Mononuclear cell (primary cell): ENCODE results near the gene DAGLB. TPM values are rescaled to one million over a fixed set of nuclear protein-coding genes. Genes with fewer than 3 reads are reported as not detected.
"Not testable (repeated sequence)": the region's sequence is repeated elsewhere in the genome, so short reads cannot be mapped to it uniquely, and the experiment has no call there.

Source experiments
- H3K27me3 ChIP-seq: 2 replicates; pipeline ENCODE4 v1.6.0; 2011; ENCODE audit warnings: low read length, control low read depth; ENCODE audit not compliant: insufficient read depth
- H3K4me1 ChIP-seq: 2 replicates; pipeline ENCODE4 v1.5.1; 2011; ENCODE audit warnings: mild to moderate bottlenecking, low read length, control low read depth; ENCODE audit not compliant: insufficient read depth
- H3K4me3 ChIP-seq: 2 replicates; pipeline ENCODE4 v1.5.1; 2011; ENCODE audit warnings: mild to moderate bottlenecking, low read length, moderate library complexity
- H3K9me3 ChIP-seq: 2 replicates; pipeline ENCODE4 v1.5.1; 2011; ENCODE audit warnings: low read depth, mild to moderate bottlenecking, control low read depth, low read length
- total RNA-seq: library from RNA; depleted of rRNA; stranded (reverse); fragments of >200 nt; gene quantifications from one replicate; pipeline ENCODE4 v1.2.3, GENCODE V29; 2012

DAGLB gene
- total RNA-seq, 1 donor = 9.9 TPM

- Histone ChIP-seq H3K4me3 (no peak overlapping the region), H3K27me3 (no peaks in the 10 kb centered on the region), H3K4me1 (peaks cover 38% of the 10 kb centered on the region), H3K9me3 (no peaks in the 10 kb centered on the region)
These were observed 46.2 kb downstream of the DAGLB start for GRCh38 chr7:6401536-6401935.

GRCh38 chr7:6400243-6401105, 47.3 kb downstream of the DAGLB start:
- H3K4me1 ChIP-seq = peaks cover 49% of the 10 kb centered on the region
- H3K27me3 ChIP-seq, H3K4me3 ChIP-seq, H3K9me3 ChIP-seq: not testable (repeated sequence)

GRCh38 chr7:6399351-6399750, 48.4 kb downstream of the DAGLB start:
- H3K27me3 ChIP-seq = no peaks in the 10 kb centered on the region
- peaks cover 58% of the 10 kb centered on the region for H3K4me1 ChIP-seq
- H3K9me3 ChIP-seq = no peaks in the 10 kb centered on the region
- no peak overlapping the region for H3K4me3 ChIP-seq

GRCh38 chr7:6398943-6399342, 48.8 kb downstream of the DAGLB start:
- no peaks in the 10 kb centered on the region for H3K9me3 ChIP-seq
- H3K27me3 ChIP-seq = no peaks in the 10 kb centered on the region
- H3K4me1 ChIP-seq = peaks cover 62% of the 10 kb centered on the region
- no peak overlapping the region for H3K4me3 ChIP-seq

DNA sequence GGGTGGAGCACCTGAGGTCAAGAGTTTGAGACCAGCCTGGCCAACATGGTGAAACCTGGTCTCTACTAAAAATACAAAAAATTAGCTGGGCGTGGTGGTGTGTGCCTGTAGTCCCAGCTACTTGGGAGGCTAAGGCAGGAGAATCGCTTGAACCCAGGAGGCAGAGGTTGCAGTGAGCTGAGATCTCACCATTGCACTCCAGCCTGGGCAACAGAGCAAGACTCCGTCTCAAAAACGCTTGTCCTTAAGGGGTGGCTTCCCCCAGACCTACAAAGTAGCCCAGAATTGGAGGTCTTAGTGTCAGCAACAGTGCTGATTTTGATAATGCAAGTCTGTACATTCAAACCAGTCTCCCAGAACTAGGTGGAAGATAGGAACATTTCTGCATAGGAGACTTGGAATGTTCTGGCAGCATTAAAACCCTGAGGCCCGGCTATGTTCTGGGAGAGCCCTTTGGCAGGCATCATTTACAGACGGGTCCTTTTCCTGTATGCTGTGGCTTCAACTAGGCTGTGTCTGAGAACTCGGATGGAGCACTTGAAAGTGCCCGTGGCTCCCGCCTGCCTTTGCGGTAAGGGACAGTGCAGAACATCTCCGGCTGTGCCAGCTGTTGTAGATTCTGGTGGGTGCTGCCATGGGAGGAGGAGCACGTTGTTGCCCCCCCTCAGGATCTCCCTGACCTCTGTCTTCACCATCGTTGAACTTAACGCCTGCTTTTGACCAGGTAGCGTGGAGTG, 49.8 kb downstream of the DAGLB start:
- not testable (repeated sequence) for H3K27me3 ChIP-seq, H3K4me3 ChIP-seq, H3K9me3 ChIP-seq
- H3K4me1 ChIP-seq = peaks cover 72% of the 10 kb centered on the region

DNA sequence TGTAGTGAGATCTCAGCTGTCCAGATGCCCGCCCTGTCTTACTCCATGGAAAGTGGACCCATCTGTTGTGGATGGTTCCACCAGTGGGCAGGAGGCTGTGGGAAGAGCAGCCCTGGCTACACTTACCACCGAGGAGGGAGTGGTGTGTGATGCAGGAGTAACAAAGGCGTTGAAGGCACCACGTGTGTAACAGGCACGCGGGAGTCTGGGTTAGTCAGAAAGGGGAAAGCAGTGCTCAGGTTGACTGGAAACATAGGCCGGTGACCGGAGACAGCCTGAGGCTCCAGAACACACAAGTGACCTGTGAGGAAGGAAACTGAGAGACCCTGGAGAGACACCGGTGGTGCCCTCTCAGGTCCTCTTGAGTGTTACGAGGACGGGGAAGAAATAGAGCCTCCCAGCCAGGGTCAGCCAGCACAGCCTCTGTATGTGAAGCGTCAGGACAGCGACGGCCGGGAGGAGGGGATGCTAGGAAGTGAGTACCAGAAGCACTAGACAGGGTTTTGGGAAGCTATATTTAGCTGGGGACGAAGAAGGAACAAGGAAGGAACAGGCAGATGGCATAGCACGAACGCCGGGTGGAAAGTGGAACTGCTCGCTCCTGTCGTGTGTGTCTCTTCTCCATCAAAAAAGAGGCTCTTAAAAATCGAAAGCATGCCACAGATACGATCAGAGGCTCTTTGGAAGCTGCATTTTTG, 51.7 kb downstream of the DAGLB start:
- H3K4me1 ChIP-seq = peaks cover 76% of the 10 kb centered on the region
- H3K4me3 ChIP-seq = no peak overlapping the region
- no peaks in the 10 kb centered on the region for H3K9me3 ChIP-seq
- H3K27me3 ChIP-seq = no peaks in the 10 kb centered on the region

DNA sequence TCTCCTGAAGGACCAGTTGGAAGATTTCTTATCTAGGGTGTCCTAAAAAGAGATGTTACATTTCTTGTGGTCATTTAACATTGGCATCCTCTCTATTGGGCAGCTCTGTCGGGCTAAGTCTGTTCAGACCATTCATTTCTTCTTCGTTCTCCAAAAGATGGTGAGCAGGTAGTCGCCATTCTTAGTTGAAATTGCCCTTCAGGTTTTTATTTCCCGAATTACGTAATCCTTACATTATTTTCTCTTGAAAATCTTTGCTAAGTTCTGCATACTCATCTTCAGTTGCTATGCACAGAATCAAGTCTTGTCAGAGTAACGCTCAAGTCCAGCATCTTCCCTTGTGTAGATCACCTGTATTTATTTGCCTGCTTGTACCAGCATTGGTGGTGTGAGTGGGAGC, 53.6 kb downstream of the DAGLB start:
- Histone ChIP-seq H3K9me3 (no peaks in the 10 kb centered on the region), H3K4me3 (no peak overlapping the region), H3K4me1 (peaks cover 60% of the 10 kb centered on the region), H3K27me3 (no peaks in the 10 kb centered on the region)

DNA sequence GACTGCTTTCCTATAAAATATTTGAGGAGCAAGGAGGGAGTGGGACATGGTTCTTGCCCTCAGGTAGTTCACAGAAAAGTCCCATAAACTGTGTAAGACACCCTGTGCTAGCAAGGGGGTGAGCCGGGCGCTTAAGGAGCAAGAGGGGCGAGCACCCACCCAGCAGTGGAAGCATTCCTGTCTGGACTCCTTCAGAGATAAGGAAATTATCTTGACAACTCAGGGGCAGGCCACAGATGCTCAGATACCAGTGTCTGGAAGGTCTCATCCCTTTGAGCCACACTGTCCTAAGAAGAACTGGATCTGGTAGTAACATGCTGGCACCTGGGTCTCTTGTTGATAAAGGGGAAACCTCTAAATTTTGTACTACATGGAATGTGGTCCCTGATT, 54.1 kb downstream of the DAGLB start:
- no peaks in the 10 kb centered on the region for H3K27me3 ChIP-seq
- no peak overlapping the region for H3K4me3 ChIP-seq
- no peaks in the 10 kb centered on the region for H3K9me3 ChIP-seq
- H3K4me1 ChIP-seq = peaks cover 56% of the 10 kb centered on the region

- Histone ChIP-seq H3K9me3 (no peaks in the 10 kb centered on the region), H3K27me3 (no peaks in the 10 kb centered on the region), H3K4me3 (no peak overlapping the region), H3K4me1 (peaks cover 52% of the 10 kb centered on the region)
These were observed 54.8 kb downstream of the DAGLB start for GRCh38 chr7:6392712-6393666.

DNA sequence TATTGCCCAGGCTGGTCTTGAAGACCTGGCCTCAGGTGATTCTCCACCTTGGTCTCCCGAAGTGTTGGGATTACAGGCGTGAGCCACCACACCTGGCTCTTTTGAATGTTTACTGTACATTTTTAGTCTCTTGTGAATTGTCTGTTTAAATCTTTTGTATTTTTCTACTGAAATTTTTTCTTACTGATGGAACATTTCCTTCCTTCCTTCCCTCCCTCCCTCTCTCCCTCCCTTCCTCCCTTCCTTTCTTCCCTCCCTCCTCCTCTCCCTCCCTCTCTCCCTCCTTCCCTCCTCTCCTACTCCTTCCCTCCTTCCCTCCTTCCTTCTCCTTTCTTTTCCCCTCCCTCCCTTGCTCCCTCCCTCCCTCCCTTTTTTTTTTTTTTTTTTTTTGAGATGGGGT, 58.0 kb downstream of the DAGLB start:
- H3K4me1 ChIP-seq = peaks cover 41% of the 10 kb centered on the region
- no peaks in the 10 kb centered on the region for H3K9me3 ChIP-seq
- no peaks in the 10 kb centered on the region for H3K27me3 ChIP-seq
- H3K4me3 ChIP-seq = no peak overlapping the region

DNA sequence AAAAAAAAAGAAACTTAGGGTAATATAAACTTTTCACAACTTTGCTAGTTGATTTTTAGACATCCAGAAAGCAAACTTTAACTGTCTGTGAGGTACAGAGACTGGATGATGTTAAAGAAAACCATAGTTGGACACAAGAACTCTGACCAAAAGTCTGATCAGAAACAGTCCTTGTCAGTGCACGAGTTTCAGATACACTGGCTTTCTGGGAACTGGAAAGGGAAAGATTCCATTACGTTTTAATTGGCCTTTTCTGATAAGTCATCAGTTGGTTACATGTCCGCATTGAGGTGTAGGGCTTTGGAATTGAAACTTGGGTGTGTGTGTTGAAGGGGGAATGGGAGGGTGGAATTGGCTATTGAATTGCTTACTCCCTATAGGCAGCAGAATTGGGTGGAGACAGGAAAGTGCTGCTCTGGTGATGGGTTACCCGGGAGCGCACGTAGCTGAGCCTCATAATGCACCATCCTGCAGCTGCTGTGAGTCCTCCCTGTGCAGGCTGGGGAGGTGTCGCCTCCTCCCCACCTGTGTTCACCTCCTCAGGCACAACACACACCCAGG, 59.9 kb downstream of the DAGLB start:
- Histone ChIP-seq H3K27me3 (no peaks in the 10 kb centered on the region), H3K9me3 (no peaks in the 10 kb centered on the region), H3K4me1 (peaks cover 41% of the 10 kb centered on the region), H3K4me3 (no peak overlapping the region)

- peaks cover 49% of the 10 kb centered on the region for H3K4me1 ChIP-seq
- no peaks in the 10 kb centered on the region for H3K27me3 ChIP-seq
- H3K9me3 ChIP-seq = no peaks in the 10 kb centered on the region
- no peak overlapping the region for H3K4me3 ChIP-seq
These were observed 61.0 kb downstream of the DAGLB start for GRCh38 chr7:6386779-6387178.

- Histone ChIP-seq H3K9me3 (no peaks in the 10 kb centered on the region), H3K4me1 (peaks cover 56% of the 10 kb centered on the region), H3K4me3 (no peak overlapping the region), H3K27me3 (no peaks in the 10 kb centered on the region)
These were observed 61.7 kb downstream of the DAGLB start for GRCh38 chr7:6385909-6386560.
